Adrenal gland (tissue), 12 donors: ENCODE data around the gene BPGM. TPM values are rescaled to one million over a fixed set of nuclear protein-coding genes. Genes with fewer than 3 reads are reported as not detected.

ENCODE experiments used
- DNase-seq, 7 donors: peaks; one replicate each; pipeline ENCODE4 v3.0.0-alpha.2; 2019 to 2020
- H3K27ac ChIP-seq, 5 donors: fragments of 200-600 bp; sonication (generic) in 4 of 5; 1 replicate in 3 of 5; 2 replicates in 2 of 5; pipeline versions ENCODE4 v1.5.1 to v1.8.0; 2016 to 2020; ENCODE audit warnings: mild to moderate bottlenecking in 1 of 5
- H3K27me3 ChIP-seq: fragments of 200-600 bp; 2 replicates; pipeline ENCODE4 v1.8.0; 2021
- H3K36me3 ChIP-seq, 2 donors: fragments of 200-600 bp; replicated peaks in 1 of 2; 1 replicate in 1 of 2; 2 replicates in 1 of 2; pipeline versions ENCODE4 v1.5.1 to v1.8.0; 2018 to 2022
- H3K4me1 ChIP-seq, 2 donors: fragments of 200-600 bp; replicated peaks in 1 of 2; 1 replicate in 1 of 2; 2 replicates in 1 of 2; pipeline versions ENCODE4 v1.5.1 to v1.8.0; 2018 to 2021
- H3K4me3 ChIP-seq, 4 donors: fragments of 200-600 bp; sonication (generic) in 3 of 4; one replicate each; pipeline ENCODE4 v1.5.1; 2016 to 2018
- H3K9me3 ChIP-seq, 3 donors: fragments of 200-600 bp; sonication (generic) in 1 of 3; replicated peaks in 1 of 3; 1 replicate in 2 of 3; 2 replicates in 1 of 3; pipeline versions ENCODE4 v1.5.1 to v1.8.0; 2016 to 2021
- POLR2A ChIP-seq, 2 donors: fragments of 450-650 bp; IDR thresholded peaks; one replicate each; pipeline ENCODE4 v1.6.1; 2017; ENCODE audit warnings: antibody characterized with exemption in 2 of 2, mild to moderate bottlenecking in 2 of 2, moderate library complexity in 1 of 2
- WGBS, 4 donors: extraction: QIAGEN DNeasy Blood & Tissue Kit in 2 of 4; methylation state at CpG; one replicate each; pipeline versions ENCODE4 v1.1.5 to v1.1.7; 2013 to 2017; 5-methylcytosine and 5-hydroxymethylcytosine counted together
- intact Hi-C, 2 donors: fragments of 100-400 bp; cut with DNase I; formaldehyde crosslinking; loops; one replicate each; pipeline versions ENCODE4 v1.14.1 to v1.15.0; 2022 to 2023
- polyA plus RNA-seq, 3 donors: library from polyadenylated mRNA; stranded (reverse); fragments of 200-250 nt in 2 of 3; fragments of 350-450 nt in 1 of 3; fragmentation: Illumina TruSeq in 1 of 3; extraction: RNeasy Lipid Tissue Mini Kit (QIAGEN cat#74804) in 1 of 3; gene quantifications; one replicate each; pipeline ENCODE4 v1.2.3, GENCODE V29; 2013 to 2014
- total RNA-seq, 9 donors: library from RNA; depleted of rRNA in 4 of 9; stranded (reverse); fragments of >200 nt in 4 of 9; fragments of 120-200 nt in 1 of 9; fragmentation: NEBNext Ultra II Directional in 1 of 9; extraction: Animal tissue kit (Norgen Biotek cat#: 25700) in 1 of 9; gene quantifications; one replicate each; pipeline versions ENCODE4 v1.1.0 to v1.2.4, GENCODE V29; 2013 to 2023
- TF ChIP-seq, protein P1 (sequence below), 6 experiments: fragments of 450-650 bp in 4 of 6; fragments of 200-600 bp in 2 of 6; sonication (generic) in 1 of 6; IDR thresholded peaks; 1 replicate in 5 of 6; 2 replicates in 1 of 6; pipeline versions ENCODE4 v1.5.1 to v1.8.0; 2016 to 2021; ENCODE audit warnings: antibody characterized with exemption in 6 of 6, mild to moderate bottlenecking in 2 of 6, moderate library complexity in 1 of 6
- donor health status: healthy with polysubstance abuse.
- donor health status: Bipolar disorder and iron deficiency.
- donor health status: DM: yes; HTN: yes; CAD: no.
- donor health status: DM: no; HTN: no; CAD: no.
- donor health status: DM: no; HTN: no; CAD: no.
- donor health status: DM: yes; HTN: yes; CAD: no.

The BPGM gene
- total and polyA plus RNA-seq, 12 donors: 12.1 to 34.8 (median 17.9) TPM

DNA sequence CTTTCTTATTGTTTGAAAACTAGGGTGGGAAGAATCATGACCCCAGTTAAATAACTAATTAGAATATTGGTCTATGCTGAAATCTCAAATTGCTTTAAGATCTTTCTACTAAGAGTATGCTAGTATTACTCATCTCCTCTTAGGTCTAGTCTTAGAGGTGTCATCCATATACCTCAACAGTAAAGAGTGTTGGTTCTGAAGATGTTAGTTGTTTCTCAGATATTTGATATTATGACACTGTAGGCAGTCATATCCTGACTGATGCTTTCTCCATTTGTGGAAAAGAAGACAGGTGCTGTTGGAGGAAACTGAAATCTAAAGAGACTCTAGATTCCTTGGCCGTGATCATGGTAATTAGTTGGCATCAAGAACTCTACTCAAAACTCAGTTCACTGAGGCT is 21.2 kb downstream of the BPGM start:
- no peak overlapping the region for H3K4me3 ChIP-seq
- no peaks in the 10 kb centered on the region for H3K9me3 ChIP-seq
- no peaks in the 10 kb centered on the region for H3K27me3 ChIP-seq
- H3K4me1 ChIP-seq: peaks cover 0 to 12% of the 10 kb centered on the region in 2 donors
- 95 to 100% (median 97%) methylated on average over 1 of the region's 1 CpG for WGBS, 4 donors
- no peaks in the 10 kb centered on the region for H3K36me3 ChIP-seq
- no peak for TF ChIP-seq POLR2A (IDR thresholded peaks at IDR 0.05)
- TF ChIP-seq, protein P1, sequence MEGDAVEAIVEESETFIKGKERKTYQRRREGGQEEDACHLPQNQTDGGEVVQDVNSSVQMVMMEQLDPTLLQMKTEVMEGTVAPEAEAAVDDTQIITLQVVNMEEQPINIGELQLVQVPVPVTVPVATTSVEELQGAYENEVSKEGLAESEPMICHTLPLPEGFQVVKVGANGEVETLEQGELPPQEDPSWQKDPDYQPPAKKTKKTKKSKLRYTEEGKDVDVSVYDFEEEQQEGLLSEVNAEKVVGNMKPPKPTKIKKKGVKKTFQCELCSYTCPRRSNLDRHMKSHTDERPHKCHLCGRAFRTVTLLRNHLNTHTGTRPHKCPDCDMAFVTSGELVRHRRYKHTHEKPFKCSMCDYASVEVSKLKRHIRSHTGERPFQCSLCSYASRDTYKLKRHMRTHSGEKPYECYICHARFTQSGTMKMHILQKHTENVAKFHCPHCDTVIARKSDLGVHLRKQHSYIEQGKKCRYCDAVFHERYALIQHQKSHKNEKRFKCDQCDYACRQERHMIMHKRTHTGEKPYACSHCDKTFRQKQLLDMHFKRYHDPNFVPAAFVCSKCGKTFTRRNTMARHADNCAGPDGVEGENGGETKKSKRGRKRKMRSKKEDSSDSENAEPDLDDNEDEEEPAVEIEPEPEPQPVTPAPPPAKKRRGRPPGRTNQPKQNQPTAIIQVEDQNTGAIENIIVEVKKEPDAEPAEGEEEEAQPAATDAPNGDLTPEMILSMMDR (IDR thresholded peaks at IDR 0.05): no peak
- DNase-seq: no peak
- intact Hi-C loops: no loop called here
- H3K27ac ChIP-seq: no peak overlapping the region

DNA sequence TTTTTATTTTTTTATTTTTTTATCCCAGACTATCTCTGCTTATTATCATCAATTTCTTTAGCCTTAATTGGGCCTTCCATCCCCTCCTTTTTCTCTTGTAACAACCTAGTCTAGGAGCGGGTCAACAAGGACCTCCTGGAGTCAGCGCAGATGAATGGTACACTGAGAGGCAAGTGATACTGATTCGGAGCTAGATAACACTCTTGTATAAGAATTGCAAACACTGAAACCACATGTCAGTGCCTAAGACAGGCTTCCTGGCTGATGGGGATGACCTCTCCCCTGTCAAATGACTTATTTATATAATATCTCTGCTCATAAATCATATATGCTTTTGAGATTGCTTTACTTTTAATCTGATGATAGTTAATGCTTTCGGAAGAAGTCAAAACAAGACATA is 22.7 kb downstream of the BPGM start:
- Histone ChIP-seq H3K27me3 (no peaks in the 10 kb centered on the region), H3K4me1 (peaks cover 0 to 12% of the 10 kb centered on the region in 2 donors), H3K27ac (no peak overlapping the region), H3K36me3 (no peaks in the 10 kb centered on the region), H3K9me3 (no peaks in the 10 kb centered on the region), H3K4me3 (no peak overlapping the region)
- TF ChIP-seq POLR2A (IDR thresholded peaks at IDR 0.05): no peak
- TF ChIP-seq, protein P1 (IDR thresholded peaks at IDR 0.05): no peak
- DNase-seq: no peak
- intact Hi-C loops: no loop called here
- 86 to 90% (median 87%) methylated on average over 4 of the region's 4 CpGs for WGBS, 4 donors

DNA sequence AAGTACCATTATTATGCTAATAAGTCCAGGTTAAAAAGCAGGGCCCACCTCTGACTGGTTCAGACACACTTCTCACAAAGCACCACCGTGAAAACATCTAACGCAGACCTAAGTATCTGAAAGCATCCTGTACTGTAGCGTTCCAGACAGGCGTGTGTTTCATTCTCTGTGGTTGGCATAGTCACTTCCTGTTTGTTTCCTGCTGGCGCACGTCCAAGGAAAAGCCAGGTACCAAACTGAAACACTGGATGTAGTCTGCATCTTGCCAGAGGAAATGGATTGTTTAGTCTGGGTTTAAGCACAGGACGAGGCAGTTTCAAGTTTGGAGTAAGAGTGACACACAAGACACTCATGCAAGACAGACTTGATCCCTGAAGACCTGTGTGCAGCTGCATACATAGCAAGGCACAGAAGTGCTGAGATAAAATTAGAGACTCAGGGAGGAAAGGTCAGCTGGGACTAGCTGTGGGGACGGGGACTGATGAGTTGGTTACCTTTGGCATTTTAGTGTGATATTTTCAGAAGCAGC is 23.3 kb downstream of the BPGM start:
- WGBS, 4 donors: 38 to 40% (median 39%) methylated on average over 8 of the region's 8 CpGs
- intact Hi-C loops: no loop called here
- Histone ChIP-seq H3K4me1 (peaks cover 0 to 12% of the 10 kb centered on the region in 2 donors), H3K9me3 (no peaks in the 10 kb centered on the region), H3K27ac (peak overlapping the region in 1 of 5 donors; percentile 3), H3K27me3 (no peaks in the 10 kb centered on the region), H3K36me3 (no peaks in the 10 kb centered on the region), H3K4me3 (no peak overlapping the region)
- TF ChIP-seq POLR2A (IDR thresholded peaks at IDR 0.05): no peak
- peak; percentile 24 to 88 (median 57) for DNase-seq

DNA sequence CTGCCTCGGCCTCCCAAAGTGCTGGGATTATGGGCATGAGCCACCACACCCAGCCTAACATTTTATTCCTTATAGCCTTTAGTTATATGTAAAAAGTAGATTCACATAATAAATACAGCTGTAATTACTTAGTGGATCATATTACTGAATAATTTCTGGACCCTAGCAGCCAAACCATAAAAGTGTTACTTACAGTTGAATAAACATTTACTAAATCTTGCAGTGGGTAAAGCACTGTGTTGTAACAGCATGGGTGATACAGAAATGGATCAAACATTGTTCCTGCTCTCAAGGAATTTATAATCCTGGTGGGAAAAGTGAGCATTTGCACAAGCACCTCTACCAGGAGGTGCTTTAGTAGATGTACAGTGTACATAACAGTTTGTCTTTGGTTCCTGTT is 25.0 kb downstream of the BPGM start:
- H3K27me3 ChIP-seq: no peaks in the 10 kb centered on the region
- no peak for TF ChIP-seq POLR2A (IDR thresholded peaks at IDR 0.05)
- TF ChIP-seq, protein P1 (IDR thresholded peaks at IDR 0.05): no peak
- no peak for DNase-seq
- no peak overlapping the region for H3K27ac ChIP-seq
- H3K9me3 ChIP-seq: no peaks in the 10 kb centered on the region
- intact Hi-C loops: no loop called here
- H3K4me1 ChIP-seq: peaks cover 0 to 15% of the 10 kb centered on the region in 2 donors
- no peak overlapping the region for H3K4me3 ChIP-seq
- H3K36me3 ChIP-seq: no peaks in the 10 kb centered on the region
- 86 to 96% (median 93%) methylated on average over 1 of the region's 1 CpG for whole genome bisulfite sequencing, 4 donors

DNA sequence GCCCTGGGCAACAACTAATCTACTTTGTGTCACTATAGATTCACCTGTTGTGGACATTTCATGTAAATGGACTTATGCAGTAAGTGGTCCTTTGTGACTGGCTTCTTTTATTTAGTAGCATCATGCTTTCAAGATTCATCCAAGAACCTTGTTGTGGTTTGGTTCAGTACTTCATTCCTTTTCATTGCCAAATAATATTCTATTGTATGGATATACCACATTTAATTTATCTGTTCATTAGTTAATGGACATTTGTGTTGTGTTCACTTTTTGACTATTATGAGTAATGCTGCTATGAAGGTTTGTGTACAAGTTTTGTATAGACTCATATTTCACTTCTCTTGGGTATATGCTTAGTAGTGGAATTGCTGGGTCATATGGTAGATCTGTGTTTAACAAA is 27.8 kb downstream of the BPGM start:
- intact Hi-C loops: no loop called here
- TF ChIP-seq, protein P1 (IDR thresholded peaks at IDR 0.05): no peak
- no peak for TF ChIP-seq POLR2A (IDR thresholded peaks at IDR 0.05)

More for the DNA sequence above, 27.8 kb downstream of the BPGM start:
- Histone ChIP-seq H3K27me3 (no peaks in the 10 kb centered on the region), H3K27ac (no peak overlapping the region), H3K4me1 (peaks cover 0 to 19% of the 10 kb centered on the region in 2 donors), H3K36me3 (no peaks in the 10 kb centered on the region), H3K9me3 (no peaks in the 10 kb centered on the region), H3K4me3 (no peak overlapping the region)
- no peak for DNase-seq
